K562 (cell line): ENCODE measurements around the gene TMEM121B. TPM values are rescaled to one million over a fixed set of nuclear protein-coding genes. Genes with fewer than 3 reads are reported as not detected.

Experiments
- ARID3B ChIP-seq: fragments of 250-450 bp; sonication (Bioruptor Pico); IDR thresholded peaks from 2 replicates; pipeline ENCODE4 v1.4.0; 2020; ENCODE audit warnings: borderline replicate concordance
- CSDE1 ChIP-seq, 2 experiments: fragments of 450-650 bp; IDR thresholded peaks; 2 replicates each; pipeline ENCODE4 v1.6.1; 2016; ENCODE audit warnings: mild to moderate bottlenecking in 1 of 2
- FOXO4 ChIP-seq: fragments of 450-650 bp; formaldehyde crosslinking; IDR thresholded peaks from 2 replicates; pipeline ENCODE4 v1.4.0; 2020; ENCODE audit warnings: mild to moderate bottlenecking, moderate library complexity
- MGA ChIP-seq: fragments of 450-650 bp; IDR thresholded peaks from 2 replicates; pipeline ENCODE4 v1.6.1; 2016; ENCODE audit warnings: mild to moderate bottlenecking, moderate library complexity
- MIER1 ChIP-seq: fragments of 450-650 bp; IDR thresholded peaks from 2 replicates; pipeline ENCODE4 v1.6.1; 2016; ENCODE audit warnings: antibody characterized with exemption, mild to moderate bottlenecking, low read depth
- TRIM25 ChIP-seq: fragments of 450-650 bp; IDR thresholded peaks from 2 replicates; pipeline ENCODE4 v1.7.0; 2016; ENCODE audit warnings: borderline replicate concordance
- ZFPM2 ChIP-seq: fragments of 250-450 bp; sonication (Bioruptor Pico); IDR thresholded peaks from 2 replicates; pipeline ENCODE4 v1.5.1; 2022; ENCODE audit warnings: mild to moderate bottlenecking
- ZNF76 ChIP-seq: fragments of 250-450 bp; sonication (Bioruptor Pico); IDR thresholded peaks from 2 replicates; pipeline ENCODE4 v1.4.0; 2020; ENCODE audit warnings: mild to moderate bottlenecking, moderate library complexity, borderline replicate concordance
- polyA plus RNA-seq, 8 experiments: library from polyadenylated mRNA; depleted of rRNA in 4 of 8; stranded (reverse) in 5 of 8; unstranded in 3 of 8; fragments of >200 nt; fragmentation: Nextera tagmentation in 2 of 8; fragmentation: Illumina TruSeq in 1 of 8; extraction: Ambion mirVana in 2 of 8; extraction: Trizol in 1 of 8; gene quantifications; 2 replicates each; pipeline versions ENCODE4 v1.2.1 to v1.2.3, GENCODE V29; 2011 to 2014; ENCODE audit warnings: inconsistent platforms in 1 of 8, missing spikeins in 1 of 8
- total RNA-seq, 7 experiments: library from RNA; depleted of rRNA in 6 of 7; stranded (reverse); fragments of >200 nt in 6 of 7; fragmentation: Illumina TruSeq in 2 of 7; extraction: Trizol in 2 of 7; gene quantifications; 2 replicates each; pipeline versions ENCODE4 v1.2.1 to v1.2.3, GENCODE V29; 2011 to 2021; ENCODE audit warnings: low replicate concordance in 1 of 7

Gene TMEM121B
- total and polyA plus RNA-seq, 9 of the 15 experiments (the other 6 are each of a cell fraction or from before 2014, with no cell fraction given), result 0.03 to 0.07 (median 0.03) TPM; not detected in 6

GRCh38 chr22:17091851-17092250, 29.3 kb downstream of the TMEM121B start (continued):
- TF ChIP-seq MGA, result no peak
- TF ChIP-seq ZFPM2 (CRISPR knock-in tag), result no peak
- TF ChIP-seq CSDE1 (IDR thresholded peaks at IDR 0.05), result no peak
- TF ChIP-seq TRIM25, result no peak
- TF ChIP-seq ZNF76 (CRISPR knock-in tag), result no peak
- no peak for TF ChIP-seq ARID3B
- no peak for TF ChIP-seq MIER1
- TF ChIP-seq FOXO4 (CRISPR knock-in tag), result no peak
